Measurements from ENCODE around the gene SMYD3. TPM values are rescaled to one million over a fixed set of nuclear protein-coding genes. Genes with fewer than 3 reads are reported as not detected.

Gene SMYD3
- total RNA-seq, 1 donor from 2014 or later = 35.4 TPM

GRCh38 chr1:246516126-246516525, 9.0 kb upstream of the SMYD3 start:
- H3K4me1 Mint-ChIP-seq (ENCODE audit: low read depth, unreplicated experiment) = no peaks in the 10 kb centered on the region
- no peak overlapping the region for H3K27ac Mint-ChIP-seq (ENCODE audit: unreplicated experiment)
- peaks cover 12% of the 10 kb centered on the region for H3K27me3 Mint-ChIP-seq (ENCODE audit: unreplicated experiment)
- H3K9me3 Mint-ChIP-seq (ENCODE audit: unreplicated experiment) = peaks cover 13% of the 10 kb centered on the region
- DNase-seq = no peak
- no peak for TF ChIP-seq CTCF (IDR thresholded peaks at IDR 0.05; ENCODE audit: partially characterized antibody, unreplicated experiment)
- no peak overlapping the region for H3K4me3 Mint-ChIP-seq (ENCODE audit: unreplicated experiment)
- H3K36me3 Mint-ChIP-seq (ENCODE audit: unreplicated experiment) = peaks cover 6% of the 10 kb centered on the region

- no peak for TF ChIP-seq CTCF (IDR thresholded peaks at IDR 0.05; ENCODE audit: partially characterized antibody, unreplicated experiment)
- H3K27ac Mint-ChIP-seq (ENCODE audit: unreplicated experiment) = no peak overlapping the region
- no peak overlapping the region for H3K4me3 Mint-ChIP-seq (ENCODE audit: unreplicated experiment)
- H3K36me3 Mint-ChIP-seq (ENCODE audit: unreplicated experiment) = peaks cover 6% of the 10 kb centered on the region
- no peaks in the 10 kb centered on the region for H3K4me1 Mint-ChIP-seq (ENCODE audit: low read depth, unreplicated experiment)
- peaks cover 12% of the 10 kb centered on the region for H3K27me3 Mint-ChIP-seq (ENCODE audit: unreplicated experiment)
- H3K9me3 Mint-ChIP-seq (ENCODE audit: unreplicated experiment) = peaks cover 13% of the 10 kb centered on the region
- no peak for DNase-seq
Observed at GRCh38 chr1:246515390-246516005, 8.4 kb upstream of the SMYD3 start.

- H3K4me3 Mint-ChIP-seq (ENCODE audit: unreplicated experiment) = no peak overlapping the region
- no peak for DNase-seq
- H3K27ac Mint-ChIP-seq (ENCODE audit: unreplicated experiment) = no peak overlapping the region
- peaks cover 6% of the 10 kb centered on the region for H3K36me3 Mint-ChIP-seq (ENCODE audit: unreplicated experiment)
- no peak for TF ChIP-seq CTCF (IDR thresholded peaks at IDR 0.05; ENCODE audit: partially characterized antibody, unreplicated experiment)
- peaks cover 13% of the 10 kb centered on the region for H3K9me3 Mint-ChIP-seq (ENCODE audit: unreplicated experiment)
- peaks cover 12% of the 10 kb centered on the region for H3K27me3 Mint-ChIP-seq (ENCODE audit: unreplicated experiment)
- H3K4me1 Mint-ChIP-seq (ENCODE audit: low read depth, unreplicated experiment) = no peaks in the 10 kb centered on the region
Observed at GRCh38 chr1:246513619-246514343, 6.7 kb upstream of the SMYD3 start.

- no peak overlapping the region for H3K4me3 Mint-ChIP-seq (ENCODE audit: unreplicated experiment)
- H3K27me3 Mint-ChIP-seq (ENCODE audit: unreplicated experiment) = peaks cover 10% of the 10 kb centered on the region
- peaks cover 11% of the 10 kb centered on the region for H3K9me3 Mint-ChIP-seq (ENCODE audit: unreplicated experiment)
- no peak overlapping the region for H3K27ac Mint-ChIP-seq (ENCODE audit: unreplicated experiment)
- H3K4me1 Mint-ChIP-seq (ENCODE audit: low read depth, unreplicated experiment) = no peaks in the 10 kb centered on the region
- TF ChIP-seq CTCF (IDR thresholded peaks at IDR 0.05; ENCODE audit: partially characterized antibody, unreplicated experiment) = no peak
- peaks cover 6% of the 10 kb centered on the region for H3K36me3 Mint-ChIP-seq (ENCODE audit: unreplicated experiment)
- DNase-seq = no peak
Observed at GRCh38 chr1:246513041-246513440, 6.0 kb upstream of the SMYD3 start.

GRCh38 chr1:246512635-246513034, 5.6 kb upstream of the SMYD3 start:
- no peak for TF ChIP-seq CTCF (IDR thresholded peaks at IDR 0.05; ENCODE audit: partially characterized antibody, unreplicated experiment)
- Mint-ChIP-seq H3K27me3 (ENCODE audit: unreplicated experiment) (peaks cover 14% of the 10 kb centered on the region), H3K9me3 (ENCODE audit: unreplicated experiment) (peaks cover 13% of the 10 kb centered on the region)

More at GRCh38 chr1:246512635-246513034, 5.6 kb upstream of the SMYD3 start:
- H3K27ac Mint-ChIP-seq (ENCODE audit: unreplicated experiment) = no peak overlapping the region
- H3K36me3 Mint-ChIP-seq (ENCODE audit: unreplicated experiment) = peaks cover 6% of the 10 kb centered on the region
- H3K4me3 Mint-ChIP-seq (ENCODE audit: unreplicated experiment) = no peak overlapping the region
- DNase-seq = no peak
- no peaks in the 10 kb centered on the region for H3K4me1 Mint-ChIP-seq (ENCODE audit: low read depth, unreplicated experiment)
